HG03060 (cell line): ENCODE measurements around the gene ALKBH8.
A peak's percentile ranks its signal among the peaks of the same experiment; 100 is the strongest.

Source experiments
- ATAC-seq: cut with Tn5 transposase; IDR thresholded peaks from one replicate; pipeline ENCODE4 v1.9.1; 2021; ENCODE audit warnings: low read depth, moderate number of reproducible peaks; ENCODE audit not compliant: unreplicated experiment

The ALKBH8 gene, protein sequence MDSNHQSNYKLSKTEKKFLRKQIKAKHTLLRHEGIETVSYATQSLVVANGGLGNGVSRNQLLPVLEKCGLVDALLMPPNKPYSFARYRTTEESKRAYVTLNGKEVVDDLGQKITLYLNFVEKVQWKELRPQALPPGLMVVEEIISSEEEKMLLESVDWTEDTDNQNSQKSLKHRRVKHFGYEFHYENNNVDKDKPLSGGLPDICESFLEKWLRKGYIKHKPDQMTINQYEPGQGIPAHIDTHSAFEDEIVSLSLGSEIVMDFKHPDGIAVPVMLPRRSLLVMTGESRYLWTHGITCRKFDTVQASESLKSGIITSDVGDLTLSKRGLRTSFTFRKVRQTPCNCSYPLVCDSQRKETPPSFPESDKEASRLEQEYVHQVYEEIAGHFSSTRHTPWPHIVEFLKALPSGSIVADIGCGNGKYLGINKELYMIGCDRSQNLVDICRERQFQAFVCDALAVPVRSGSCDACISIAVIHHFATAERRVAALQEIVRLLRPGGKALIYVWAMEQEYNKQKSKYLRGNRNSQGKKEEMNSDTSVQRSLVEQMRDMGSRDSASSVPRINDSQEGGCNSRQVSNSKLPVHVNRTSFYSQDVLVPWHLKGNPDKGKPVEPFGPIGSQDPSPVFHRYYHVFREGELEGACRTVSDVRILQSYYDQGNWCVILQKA

GRCh38 chr11:107565219-107565937 lies at the start of gene ALKBH8:
Gene ALKBH8, minus strand, starts transcription at chr11:107565735. Its CDS starts 4,842 bp downstream, at chr11:107560893.
- peak; percentile 64 for ATAC-seq

DNA sequence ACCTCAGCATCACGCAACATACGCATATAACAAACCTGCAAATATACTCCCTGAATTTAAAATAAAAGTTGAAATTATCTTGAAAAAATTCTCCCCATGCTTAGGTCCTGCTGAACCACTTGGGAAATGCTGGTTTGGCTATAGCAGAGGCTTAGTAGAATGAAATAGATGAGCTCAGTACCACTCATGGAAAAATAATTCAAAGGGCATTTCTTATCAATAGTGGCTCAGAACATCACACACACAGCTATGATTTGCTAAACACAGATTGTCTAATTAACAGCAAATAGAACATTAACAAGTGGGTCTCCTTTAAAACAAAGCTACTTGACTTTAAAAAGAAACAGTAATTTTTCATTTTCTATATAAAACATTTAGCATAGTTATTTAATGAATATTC lies 46.9 kb upstream of the ALKBH8 start:
- no peak for ATAC-seq

DNA sequence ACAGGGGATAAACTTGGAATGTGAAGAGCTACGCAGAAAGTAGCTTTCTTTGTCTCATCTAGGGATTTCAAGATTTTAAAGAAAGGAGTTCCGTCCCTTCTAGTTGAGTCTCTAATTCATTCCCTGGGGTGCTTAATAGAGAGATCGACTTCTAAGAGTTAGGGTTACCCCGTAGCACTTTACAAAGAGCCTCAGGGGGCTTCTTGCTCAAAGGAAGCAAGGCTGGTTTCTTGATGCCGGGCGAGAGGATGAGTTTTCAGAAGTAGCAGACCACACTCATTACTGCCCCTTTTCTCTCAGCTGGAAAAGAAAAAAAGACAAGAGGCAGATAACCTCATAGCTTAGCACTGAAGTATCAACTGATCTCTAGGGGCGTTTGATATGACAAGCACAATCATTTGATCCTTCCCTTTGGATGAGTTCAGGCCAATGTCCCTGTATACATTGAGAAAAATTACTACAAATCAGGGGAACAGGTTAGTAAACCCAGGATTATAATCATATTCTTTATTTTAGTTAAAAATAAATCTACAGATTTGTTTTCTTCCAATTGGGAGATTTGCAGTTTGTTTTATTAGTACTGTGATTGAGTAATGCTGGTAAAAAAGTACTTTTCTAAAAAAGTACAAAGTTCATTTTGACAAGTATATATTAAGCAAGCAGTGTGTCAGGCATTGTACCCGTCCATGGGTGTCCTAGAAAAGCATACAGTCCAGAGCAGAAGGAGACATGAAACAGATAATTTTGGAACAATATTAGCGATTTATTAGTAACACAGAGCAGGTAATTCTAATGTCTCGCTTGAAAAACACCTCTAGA lies 44.1 kb upstream of the ALKBH8 start:
- no peak for ATAC-seq

DNA sequence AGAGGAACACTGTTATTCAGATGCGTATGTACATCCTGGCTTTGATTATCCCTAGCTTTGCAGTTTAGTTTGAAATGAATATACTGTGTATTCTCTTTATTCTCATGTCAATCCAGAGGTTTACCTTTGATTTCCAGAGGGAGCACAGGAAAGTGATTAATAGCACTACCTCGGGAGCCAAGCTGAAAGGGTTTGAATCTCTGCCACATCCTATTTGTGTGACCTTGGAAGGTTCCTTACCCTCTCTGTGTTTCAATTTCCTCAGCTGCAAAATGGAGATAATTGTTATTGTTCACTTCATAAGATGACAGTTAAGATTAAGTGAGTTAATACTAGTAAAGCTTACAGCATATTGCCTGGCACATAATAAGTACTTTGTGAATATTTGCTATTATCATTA lies 43.3 kb upstream of the ALKBH8 start:
- ATAC-seq, result no peak

- ATAC-seq, result no peak
Measured at GRCh38 chr11:107606141-107606540, 40.6 kb upstream of the ALKBH8 start.

DNA sequence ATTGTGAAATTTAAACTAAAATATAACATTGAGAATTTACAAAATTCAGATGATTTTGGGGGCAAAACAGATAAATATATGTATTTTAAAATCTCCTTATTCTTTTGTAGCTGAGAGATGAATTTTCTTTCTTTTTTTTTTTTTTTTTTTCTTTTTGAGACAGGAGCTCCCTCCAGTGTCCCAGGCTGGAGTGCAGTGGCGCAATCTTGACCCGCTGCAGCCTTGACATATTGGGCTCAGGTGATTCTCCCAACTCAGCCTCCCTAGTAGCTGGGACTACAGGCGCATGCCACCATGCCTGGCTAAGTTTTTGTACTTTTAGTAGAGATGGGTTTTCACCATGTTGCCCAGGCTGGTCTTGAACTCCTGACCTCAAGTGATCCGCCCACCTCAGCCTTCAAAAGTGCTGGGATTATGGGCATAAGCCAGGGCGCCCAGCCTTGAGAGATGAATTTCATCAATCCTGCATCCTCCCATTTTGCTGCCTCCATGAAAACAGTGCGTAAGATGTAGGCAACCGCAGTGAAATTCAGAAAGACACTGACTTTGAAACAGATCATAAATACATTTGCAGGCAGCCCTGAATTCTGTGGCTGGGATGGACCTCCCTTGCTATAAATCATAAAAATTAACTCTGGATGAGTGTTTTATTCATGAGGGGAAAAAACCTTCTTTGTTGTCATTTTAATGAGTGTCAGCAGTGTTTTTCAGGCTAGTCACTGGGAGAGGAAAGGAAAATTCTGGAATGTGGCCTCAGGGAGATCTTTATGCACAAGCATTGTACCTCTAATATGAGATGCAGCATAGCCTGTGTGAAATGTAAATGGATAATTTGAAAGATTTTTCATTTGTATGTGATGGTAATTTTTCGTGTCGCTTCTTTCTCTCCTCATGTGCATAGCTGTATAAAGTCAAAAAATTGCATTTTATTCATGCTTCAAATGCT lies 39.8 kb upstream of the ALKBH8 start:
- no peak for ATAC-seq

DNA sequence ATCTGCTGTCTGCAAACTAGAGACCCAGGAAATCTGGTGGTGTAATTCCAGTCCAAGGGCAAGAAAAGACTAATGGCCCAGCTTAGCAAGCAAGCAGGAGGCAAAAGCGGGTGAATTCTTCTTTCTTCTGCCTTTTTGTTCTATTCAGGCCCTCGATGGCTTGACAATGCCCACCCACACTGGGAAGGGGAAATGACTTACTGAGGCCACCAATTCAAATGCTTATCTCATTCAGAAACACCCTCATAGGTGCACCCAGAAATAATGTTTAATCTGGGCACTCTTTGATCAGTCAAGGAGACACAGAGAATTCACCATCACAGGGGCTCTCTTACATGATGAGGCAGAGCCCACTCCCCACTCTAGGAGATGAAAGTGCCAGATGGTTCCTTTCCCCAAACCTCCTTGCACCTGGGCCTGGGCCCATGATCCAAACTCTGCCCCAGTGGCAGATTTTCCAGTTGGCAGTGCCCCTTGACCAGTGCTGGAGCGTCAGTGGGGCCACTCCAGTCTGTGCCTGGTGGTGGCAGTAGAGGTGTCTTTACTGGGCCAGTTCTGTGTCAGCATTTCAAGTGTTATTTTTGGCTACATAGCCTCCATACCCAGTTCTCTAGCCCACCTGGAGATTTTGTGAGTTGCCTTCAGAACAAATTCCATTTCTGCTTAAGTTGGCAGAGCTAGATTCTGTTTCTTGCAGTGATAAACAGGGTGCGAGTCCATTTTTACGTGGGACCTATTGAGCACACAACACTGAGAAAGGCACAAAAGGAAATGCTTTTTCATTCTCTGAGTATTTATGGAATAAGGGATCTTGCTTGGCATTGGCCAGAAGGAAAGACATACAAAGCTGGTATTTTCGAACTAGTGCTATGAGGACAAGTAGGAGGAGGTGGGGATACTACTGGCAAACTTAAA lies 32.9 kb upstream of the ALKBH8 start:
- ATAC-seq, result no peak

DNA sequence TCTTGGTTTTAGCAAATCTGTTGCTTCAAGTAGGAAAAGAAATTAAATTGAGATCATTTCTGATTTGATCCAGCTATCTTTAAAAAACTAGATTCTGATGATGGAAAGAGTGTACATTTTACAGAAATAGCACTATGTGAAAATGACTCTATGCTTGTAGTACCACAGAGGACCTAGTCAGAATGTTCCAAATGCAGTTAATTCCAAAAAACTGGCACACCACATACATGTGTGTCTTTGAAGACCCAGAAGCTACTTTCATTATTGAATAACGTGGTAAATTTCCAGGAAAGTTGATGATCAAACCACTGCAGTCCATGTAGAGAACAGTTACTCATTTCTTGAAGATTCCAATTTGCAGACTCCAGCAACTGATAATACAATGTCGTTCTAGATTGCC lies 29.2 kb upstream of the ALKBH8 start:
- ATAC-seq, result no peak

DNA sequence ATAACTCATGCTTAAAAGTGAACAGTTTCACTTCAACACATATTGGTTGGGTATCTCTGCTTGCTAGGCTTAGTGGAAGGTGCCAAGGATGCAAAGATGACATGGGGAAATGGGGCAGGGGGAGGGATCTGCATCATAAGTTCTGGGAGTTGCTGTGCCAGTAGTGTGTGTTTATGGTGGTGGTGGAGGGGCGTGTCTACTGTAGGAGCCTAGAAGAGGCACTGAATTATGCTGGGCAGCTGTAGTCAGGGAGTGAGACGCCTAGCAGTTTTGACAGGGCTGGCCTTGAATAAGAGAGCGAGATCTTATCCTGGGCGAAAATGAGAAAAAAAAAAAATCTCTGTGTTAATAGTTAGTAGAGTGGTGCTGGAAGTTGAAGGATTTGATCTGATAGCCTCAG lies 28.4 kb upstream of the ALKBH8 start:
- ATAC-seq, result no peak

GRCh38 chr11:107592813-107593212 lies 27.3 kb upstream of the ALKBH8 start:
- no peak for ATAC-seq

- ATAC-seq, result no peak
Measured at GRCh38 chr11:107592231-107592590, 26.7 kb upstream of the ALKBH8 start.

- ATAC-seq, result no peak
Measured at GRCh38 chr11:107591378-107592230, 26.1 kb upstream of the ALKBH8 start.

DNA sequence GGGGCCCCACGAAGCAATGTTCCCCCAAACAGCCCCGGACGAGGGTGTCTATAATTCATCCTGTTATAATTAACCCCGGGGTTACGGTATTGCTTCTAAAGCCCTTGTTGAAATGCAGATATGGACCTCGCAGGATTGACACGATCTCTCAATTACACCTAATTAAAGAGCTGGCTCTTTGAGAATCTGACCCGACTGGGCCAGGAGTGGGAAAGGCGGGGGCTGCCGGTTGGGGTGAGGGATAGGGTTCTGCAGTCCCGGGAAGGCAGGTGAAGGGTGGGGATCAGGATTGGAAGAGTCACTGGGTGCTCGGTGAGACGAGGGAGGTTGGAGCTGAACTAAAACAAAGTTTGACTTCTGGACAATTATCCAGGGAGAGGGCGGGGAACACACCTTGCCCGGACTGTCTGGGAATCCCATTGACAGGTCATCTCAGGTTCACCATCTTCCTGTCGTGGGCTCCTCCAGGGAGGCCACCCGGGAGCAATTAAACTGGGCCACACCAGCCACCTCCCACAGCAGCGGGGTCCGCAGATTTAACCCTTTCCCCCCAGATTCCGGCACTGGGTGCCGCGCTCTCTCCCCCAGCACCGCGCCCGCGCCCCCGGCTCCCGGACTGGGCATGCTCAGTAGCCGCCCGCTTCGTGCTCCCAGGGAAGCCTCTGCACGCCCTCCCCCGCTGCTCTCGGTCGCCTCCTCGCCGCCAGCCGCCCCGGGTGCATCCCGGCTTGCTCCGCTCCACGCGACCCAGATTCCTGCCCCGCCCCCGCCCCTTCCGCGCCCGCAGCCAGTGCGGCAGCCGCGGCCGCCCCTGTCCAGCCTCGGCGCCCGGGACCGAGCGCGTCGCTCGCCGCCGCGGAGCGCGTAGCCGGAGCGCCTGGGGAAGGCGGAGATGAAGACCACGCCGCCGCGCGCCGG lies 25.2 kb upstream of the ALKBH8 start, which contains the start of gene ELMOD1:
ELMOD1 (plus strand) TSS at position 688 of the 918 bp plus-strand sequence. CDS start 27,043 bp downstream, outside the sequence.
- no peak for ATAC-seq

DNA sequence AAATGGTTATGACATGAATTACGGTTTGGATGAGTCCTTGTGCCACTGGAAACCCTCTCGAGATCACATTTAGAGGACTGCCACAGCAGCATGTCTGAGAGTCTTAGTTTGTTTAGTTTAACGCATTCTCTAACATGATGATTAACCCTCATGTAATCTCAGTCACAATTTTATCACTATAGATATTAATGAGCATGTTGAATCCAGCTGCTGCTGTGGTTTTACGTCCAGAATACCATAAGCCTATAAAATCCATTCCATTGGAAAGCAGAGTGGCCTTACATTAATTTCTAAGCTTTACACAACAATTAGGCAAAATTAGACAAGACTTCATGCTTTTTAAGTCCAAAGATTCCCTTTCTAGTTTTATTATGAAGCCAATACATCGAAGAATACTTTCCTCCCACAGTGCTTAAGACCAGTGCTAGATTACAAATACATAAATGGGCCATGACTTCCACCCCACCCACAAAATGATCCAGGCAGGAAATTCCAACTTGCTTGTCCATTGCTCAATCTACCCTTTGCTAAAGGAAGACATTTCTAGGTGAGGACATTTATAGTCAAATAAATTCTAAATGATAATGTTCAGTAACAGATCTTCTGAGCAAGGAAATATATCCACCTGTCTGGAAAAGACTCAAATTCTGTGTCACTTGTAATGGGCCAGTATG lies 21.9 kb upstream of the ALKBH8 start:
- no peak for ATAC-seq

- no peak for ATAC-seq
Measured at GRCh38 chr11:107583629-107584195, 18.2 kb upstream of the ALKBH8 start.

GRCh38 chr11:107581147-107581546 lies 15.6 kb upstream of the ALKBH8 start:
- ATAC-seq, result no peak
